Hepatocyte (in vitro differentiated cells): Measurements from ENCODE around the gene ASB1.

Experiments
- CTCF ChIP-seq: fragments of 200-600 bp; sonication (generic); IDR thresholded peaks from 2 replicates; pipeline ENCODE4 v1.5.1; 2016; ENCODE audit warnings: antibody characterized with exemption, mild to moderate bottlenecking; ENCODE audit not compliant: poor library complexity
- EZH2 ChIP-seq: fragments of 200-600 bp; sonication (generic); IDR thresholded peaks from 2 replicates; pipeline ENCODE4 v1.6.1; 2016; ENCODE audit warnings: antibody characterized with exemption, mild to moderate bottlenecking, borderline replicate concordance

GRCh38 chr2:238420442-238420841, 6.3 kb upstream of the ASB1 start:
- TF ChIP-seq CTCF (no peak), EZH2 (no peak)
